Heart right ventricle (tissue), 16 donors: ENCODE measurements around the gene RPL37. TPM values are rescaled to one million over a fixed set of nuclear protein-coding genes. Genes with fewer than 3 reads are reported as not detected.

Experiments used
- ATAC-seq, 8 donors: fragments of 200-7000 bp; cut with Tn5 transposase; one replicate each; pipeline ENCODE4 v1.9.1; 2020; ENCODE audit warnings: mild to moderate bottlenecking in 8 of 8, moderate library complexity in 8 of 8, moderate number of reproducible peaks in 1 of 8
- DNase-seq, 2 donors: peaks; one replicate each; pipeline ENCODE4 v3.0.0-alpha.2; 2020
- H3K27ac ChIP-seq, 10 donors: fragments of 200-600 bp; sonication (generic) in 2 of 10; one replicate each; pipeline versions ENCODE4 v1.5.0 to v1.8.0; 2020 to 2022; ENCODE audit warnings: mild to moderate bottlenecking in 3 of 10
- H3K27me3 ChIP-seq, 7 donors: fragments of 200-600 bp; one replicate each; pipeline ENCODE4 v1.8.0; 2021 to 2022; ENCODE audit warnings: mild to moderate bottlenecking in 2 of 7
- H3K36me3 ChIP-seq, 9 donors: fragments of 200-600 bp; sonication (generic) in 1 of 9; one replicate each; pipeline versions ENCODE4 v1.5.0 to v1.8.0; 2020 to 2022; ENCODE audit warnings: mild to moderate bottlenecking in 2 of 9
- H3K4me1 ChIP-seq, 9 donors: fragments of 200-600 bp; sonication (generic) in 1 of 9; one replicate each; pipeline versions ENCODE4 v1.5.0 to v1.8.0; 2020 to 2022; ENCODE audit warnings: mild to moderate bottlenecking in 4 of 9
- H3K4me3 ChIP-seq, 10 donors: fragments of 200-600 bp; sonication (generic) in 2 of 10; one replicate each; pipeline versions ENCODE4 v1.5.0 to v1.8.0; 2020 to 2022; ENCODE audit warnings: mild to moderate bottlenecking in 7 of 10, moderate library complexity in 2 of 10
- H3K9me3 ChIP-seq, 11 donors: fragments of 200-600 bp in 10 of 11; sonication (generic) in 2 of 11; one replicate each; pipeline versions ENCODE4 v1.5.0 to v1.8.0; 2013 to 2022; ENCODE audit warnings: mild to moderate bottlenecking in 2 of 11, control low read depth in 1 of 11, moderate library complexity in 1 of 11
- CTCF ChIP-seq, 9 donors: fragments of 200-600 bp; sonication (generic) in 2 of 9; IDR thresholded peaks; one replicate each; pipeline versions ENCODE4 v1.5.0 to v1.8.0; 2021 to 2022; ENCODE audit warnings: antibody characterized with exemption in 9 of 9, mild to moderate bottlenecking in 5 of 9, moderate library complexity in 1 of 9
- WGBS, 2 donors: extraction: QIAGEN DNeasy Blood & Tissue Kit; methylation state at CpG; one replicate each; pipeline ENCODE4 v1.1.7; 2013; ENCODE audit warnings: inconsistent platforms in 1 of 2; 5-methylcytosine and 5-hydroxymethylcytosine counted together
- intact Hi-C, 10 donors: fragments of 100-400 bp; cut with DNase I; formaldehyde crosslinking; loops; one replicate each; pipeline versions ENCODE4 v1.11.1 to v1.14.2; 2022
- polyA plus RNA-seq, 2 donors: library from polyadenylated mRNA; stranded (reverse); fragments of 200-250 nt; gene quantifications; one replicate each; pipeline ENCODE4 v1.2.3, GENCODE V29; 2013
- total RNA-seq, 10 donors: library from RNA; stranded (reverse); fragmentation: NEBNext Ultra II Directional in 3 of 10; extraction: Animal tissue kit (Norgen Biotek cat#: 25700) in 3 of 10; gene quantifications; one replicate each; pipeline versions ENCODE4 v1.2.1 to v1.2.4, GENCODE V29; 2021 to 2023
- donor health status: Arrhythmogenic right ventricular cardiomyopathy.
- donor health status: ischemic (EF 13 %, LVEDD 7.1; RV severe dilation, severe dysfunction).
- donor health status: healthy with polysubstance abuse.
- donor health status: DM: no; HTN: yes; CAD: no.
- donor health status: DM: no; HTN: no; CAD: no.
- donor health status: ischemic (EF 25% LVEDD 6.9; RV normal size, moderate dysfunction).
- donor health status: ischemic (EF 25% LVEDD 5.7; RV mildly dilated, moderate dysfunction).
- donor health status: healthy.
- donor health status: DM: yes; HTN: yes; CAD: no.
- donor health status: Ischemic cardiomyopathy.
- donor health status: ischemic (EF 35%, LVEDD 5.7; RV mildly dilated, moderate dysfunction).
- donor health status: nonischemic (EF 11% LVEDD 7.7; RV severe dilation, severe dysfunction).
- donor health status: DM: yes; HTN: yes; CAD: no.
- donor health status: PGD.
- donor health status: ischemic (EF 29% LVEDD 5.4; RV normal size, mild dysfunction).
- donor health status: nonischemic (EF 23%, LVEDD 6.1; RV moderate dilation, normal function).

The RPL37 gene
- total and polyA plus RNA-seq, 12 donors, result 530 to 1,864 (median 597) TPM

GRCh38 chr5:40828690-40829661 is 6.0 kb downstream of the RPL37 start:
- ATAC-seq (no peak), DNase-seq (no peak)
- H3K36me3 ChIP-seq, result peaks cover 0 to 93% (median 45%) of the 10 kb centered on the region in 9 donors
- no peaks in the 10 kb centered on the region for H3K27me3 ChIP-seq
- no peaks in the 10 kb centered on the region for H3K9me3 ChIP-seq
- intact Hi-C loops, result no loop called here
- peaks cover 0 to 24% (median 11%) of the 10 kb centered on the region in 9 donors for H3K4me1 ChIP-seq
- TF ChIP-seq CTCF (IDR thresholded peaks at IDR 0.05), result no peak
- H3K27ac ChIP-seq, result no peak overlapping the region
- H3K4me3 ChIP-seq, result no peak overlapping the region
- 95 to 96% methylated on average over 3 of the region's 3 CpGs for WGBS, 2 donors

GRCh38 chr5:40828021-40828631 is 6.9 kb downstream of the RPL37 start:
- 83 to 86% methylated on average over 3 of the region's 3 CpGs for WGBS, 2 donors
- Histone ChIP-seq H3K4me3 (no peak overlapping the region), H3K27ac (no peak overlapping the region), H3K27me3 (no peaks in the 10 kb centered on the region), H3K9me3 (no peaks in the 10 kb centered on the region), H3K36me3 (peaks cover 0 to 85% (median 45%) of the 10 kb centered on the region in 9 donors), H3K4me1 (peaks cover 0 to 16% (median 5%) of the 10 kb centered on the region in 9 donors)
- intact Hi-C loops, result no loop called here
- DNase-seq (no peak), ATAC-seq (no peak)
- no peak for TF ChIP-seq CTCF (IDR thresholded peaks at IDR 0.05)

GRCh38 chr5:40827188-40827977 is 7.6 kb downstream of the RPL37 start:
- DNase-seq, result no peak
- no peak for TF ChIP-seq CTCF (IDR thresholded peaks at IDR 0.05)
- H3K9me3 ChIP-seq, result no peaks in the 10 kb centered on the region
- WGBS, 2 donors, result 88 to 91% methylated on average over 14 of the region's 14 CpGs
- peaks cover 0 to 8% (median 0%) of the 10 kb centered on the region in 9 donors for H3K4me1 ChIP-seq
- no peak overlapping the region for H3K4me3 ChIP-seq
- no peaks in the 10 kb centered on the region for H3K27me3 ChIP-seq
- peaks cover 0 to 77% (median 45%) of the 10 kb centered on the region in 9 donors for H3K36me3 ChIP-seq
- H3K27ac ChIP-seq, result no peak overlapping the region
- ATAC-seq, result no peak
- intact Hi-C loops, result no loop called here
